Glutamatergic neuron (in vitro differentiated cells): ENCODE data around the gene NAPG. TPM values are rescaled to one million over a fixed set of nuclear protein-coding genes. Genes with fewer than 3 reads are reported as not detected.

Experiments used
- DNase-seq: peaks from one replicate; pipeline ENCODE4 v3.0.0; 2022
- H3K27ac Mint-ChIP-seq: one replicate; pipeline ENCODE4 v1.8.0; 2020; ENCODE audit warnings: mild to moderate bottlenecking, mixed read lengths, inconsistent platforms; ENCODE audit not compliant: unreplicated experiment
- H3K27me3 Mint-ChIP-seq: one replicate; pipeline ENCODE4 v1.8.0; 2020; ENCODE audit warnings: mild to moderate bottlenecking, moderate library complexity, mixed read lengths, inconsistent platforms; ENCODE audit not compliant: unreplicated experiment
- H3K36me3 Mint-ChIP-seq: one replicate; pipeline ENCODE4 v1.8.0; 2020; ENCODE audit warnings: mild to moderate bottlenecking, mixed read lengths, inconsistent platforms; ENCODE audit not compliant: unreplicated experiment
- H3K4me1 Mint-ChIP-seq: one replicate; pipeline ENCODE4 v1.8.0; 2020; ENCODE audit warnings: mild to moderate bottlenecking, low read depth, mixed read lengths, inconsistent platforms; ENCODE audit not compliant: unreplicated experiment
- H3K4me3 Mint-ChIP-seq: one replicate; pipeline ENCODE4 v1.8.0; 2020; ENCODE audit warnings: mild to moderate bottlenecking, mixed read lengths, inconsistent platforms; ENCODE audit not compliant: unreplicated experiment
- H3K9me3 Mint-ChIP-seq: one replicate; pipeline ENCODE4 v1.8.0; 2020; ENCODE audit warnings: mild to moderate bottlenecking, moderate library complexity, mixed read lengths, inconsistent platforms; ENCODE audit not compliant: unreplicated experiment
- total RNA-seq: library from RNA; stranded (reverse); fragmentation: NEBNext Ultra II Directional; extraction: Animal tissue kit (Norgen Biotek cat#: 25700); gene quantifications from one replicate; pipeline ENCODE4 v1.2.1, GENCODE V29; 2021; ENCODE audit not compliant: unreplicated experiment
- TF ChIP-seq, protein P1 (sequence below): fragments of 200-600 bp; sonication (generic); IDR thresholded peaks from one replicate; pipeline ENCODE4 v1.5.0; 2021; ENCODE audit not compliant: partially characterized antibody, unreplicated experiment

The NAPG gene
- total RNA-seq, 1 donor from 2014 or later: 69.7 TPM

DNA sequence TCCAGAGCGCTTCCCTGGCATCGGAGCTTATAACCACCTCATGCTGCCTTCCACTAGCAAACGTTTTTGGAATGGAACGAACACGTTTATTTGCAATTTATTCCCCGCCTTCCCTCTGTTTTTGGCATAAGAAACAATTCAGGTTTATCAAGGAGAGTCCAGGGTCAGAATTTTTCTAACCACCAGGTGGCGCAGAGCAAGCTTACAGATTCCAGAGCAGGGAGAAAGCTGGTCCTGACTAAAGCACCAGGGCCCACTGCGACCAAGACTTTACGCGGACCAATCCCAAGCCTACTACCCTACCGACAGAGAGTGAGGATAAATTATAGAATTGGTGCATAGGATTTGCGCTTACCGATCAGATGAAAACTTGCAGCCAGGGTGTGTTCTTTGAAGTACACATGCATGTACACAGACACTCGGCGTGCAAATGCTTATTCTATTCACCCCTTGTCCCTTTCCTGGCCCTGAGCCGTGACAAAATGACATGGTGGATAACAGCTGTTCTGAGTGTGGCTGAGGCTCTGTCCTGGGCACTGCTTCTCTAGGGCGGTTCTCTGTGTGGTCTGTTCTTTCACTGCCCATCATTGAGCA is 34.7 kb downstream of the NAPG start:
- H3K27me3 Mint-ChIP-seq: peaks cover 16% of the 10 kb centered on the region
- TF ChIP-seq, protein P1, sequence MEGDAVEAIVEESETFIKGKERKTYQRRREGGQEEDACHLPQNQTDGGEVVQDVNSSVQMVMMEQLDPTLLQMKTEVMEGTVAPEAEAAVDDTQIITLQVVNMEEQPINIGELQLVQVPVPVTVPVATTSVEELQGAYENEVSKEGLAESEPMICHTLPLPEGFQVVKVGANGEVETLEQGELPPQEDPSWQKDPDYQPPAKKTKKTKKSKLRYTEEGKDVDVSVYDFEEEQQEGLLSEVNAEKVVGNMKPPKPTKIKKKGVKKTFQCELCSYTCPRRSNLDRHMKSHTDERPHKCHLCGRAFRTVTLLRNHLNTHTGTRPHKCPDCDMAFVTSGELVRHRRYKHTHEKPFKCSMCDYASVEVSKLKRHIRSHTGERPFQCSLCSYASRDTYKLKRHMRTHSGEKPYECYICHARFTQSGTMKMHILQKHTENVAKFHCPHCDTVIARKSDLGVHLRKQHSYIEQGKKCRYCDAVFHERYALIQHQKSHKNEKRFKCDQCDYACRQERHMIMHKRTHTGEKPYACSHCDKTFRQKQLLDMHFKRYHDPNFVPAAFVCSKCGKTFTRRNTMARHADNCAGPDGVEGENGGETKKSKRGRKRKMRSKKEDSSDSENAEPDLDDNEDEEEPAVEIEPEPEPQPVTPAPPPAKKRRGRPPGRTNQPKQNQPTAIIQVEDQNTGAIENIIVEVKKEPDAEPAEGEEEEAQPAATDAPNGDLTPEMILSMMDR: peak; percentile 91
- peaks cover 15% of the 10 kb centered on the region for H3K4me1 Mint-ChIP-seq
- H3K4me3 Mint-ChIP-seq: no peak overlapping the region
- peaks cover 7% of the 10 kb centered on the region for H3K9me3 Mint-ChIP-seq
- H3K27ac Mint-ChIP-seq: no peak overlapping the region
- H3K36me3 Mint-ChIP-seq: peaks cover 10% of the 10 kb centered on the region
- peak; percentile 83 for DNase-seq

DNA sequence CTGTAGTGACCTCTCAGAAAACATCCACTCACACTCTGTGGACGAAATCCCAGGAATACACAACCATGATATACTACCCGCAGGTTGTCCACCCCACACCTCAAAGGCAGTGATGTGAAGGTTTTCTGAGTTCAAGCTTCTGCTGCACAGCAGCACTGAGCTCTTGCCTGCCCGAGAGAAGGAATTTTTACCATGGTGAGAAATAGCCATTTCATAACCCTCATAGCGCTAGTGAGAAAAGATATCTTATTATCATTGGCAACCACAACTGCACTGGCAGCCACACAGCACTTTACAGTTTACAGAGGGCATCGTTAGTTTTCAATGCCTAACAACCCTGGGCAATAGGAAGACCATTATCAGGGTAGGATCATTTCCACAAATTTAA is 36.9 kb downstream of the NAPG start:
- Mint-ChIP-seq H3K9me3 (peaks cover 7% of the 10 kb centered on the region), H3K27me3 (peaks cover 8% of the 10 kb centered on the region), H3K36me3 (no peaks in the 10 kb centered on the region), H3K4me1 (peaks cover 18% of the 10 kb centered on the region), H3K4me3 (no peak overlapping the region), H3K27ac (no peak overlapping the region)
- DNase-seq: no peak
- TF ChIP-seq, protein P1: no peak

GRCh38 chr18:10563886-10564285 is 38.1 kb downstream of the NAPG start:
- DNase-seq: no peak
- peaks cover 5% of the 10 kb centered on the region for H3K27me3 Mint-ChIP-seq
- peaks cover 13% of the 10 kb centered on the region for H3K4me1 Mint-ChIP-seq
- H3K4me3 Mint-ChIP-seq: no peak overlapping the region
- no peak overlapping the region for H3K27ac Mint-ChIP-seq
- TF ChIP-seq, protein P1: no peak
- H3K36me3 Mint-ChIP-seq: no peaks in the 10 kb centered on the region
- peaks cover 5% of the 10 kb centered on the region for H3K9me3 Mint-ChIP-seq

- TF ChIP-seq, protein P1: no peak
- no peak for DNase-seq
- H3K27ac Mint-ChIP-seq: peak overlapping the region; percentile 64
- no peaks in the 10 kb centered on the region for H3K36me3 Mint-ChIP-seq
- H3K4me3 Mint-ChIP-seq: no peak overlapping the region
- peaks cover 4% of the 10 kb centered on the region for H3K9me3 Mint-ChIP-seq
- peaks cover 3% of the 10 kb centered on the region for H3K27me3 Mint-ChIP-seq
- peaks cover 9% of the 10 kb centered on the region for H3K4me1 Mint-ChIP-seq
These were observed 39.3 kb downstream of the NAPG start for GRCh38 chr18:10564975-10565773.

GRCh38 chr18:10565835-10566234 is 40.0 kb downstream of the NAPG start:
- Mint-ChIP-seq H3K27ac (peak overlapping the region; percentile 64), H3K9me3 (peaks cover 4% of the 10 kb centered on the region), H3K36me3 (no peaks in the 10 kb centered on the region), H3K4me1 (peaks cover 6% of the 10 kb centered on the region), H3K4me3 (no peak overlapping the region), H3K27me3 (peaks cover 3% of the 10 kb centered on the region)
- TF ChIP-seq, protein P1: no peak
- DNase-seq: no peak
